ENCODE results near the gene ERBB4.
"Not testable (repeated sequence)": the region's sequence is repeated elsewhere in the genome, so short reads cannot be mapped to it uniquely, and the experiment has no call there.

The ERBB4 gene

DNA sequence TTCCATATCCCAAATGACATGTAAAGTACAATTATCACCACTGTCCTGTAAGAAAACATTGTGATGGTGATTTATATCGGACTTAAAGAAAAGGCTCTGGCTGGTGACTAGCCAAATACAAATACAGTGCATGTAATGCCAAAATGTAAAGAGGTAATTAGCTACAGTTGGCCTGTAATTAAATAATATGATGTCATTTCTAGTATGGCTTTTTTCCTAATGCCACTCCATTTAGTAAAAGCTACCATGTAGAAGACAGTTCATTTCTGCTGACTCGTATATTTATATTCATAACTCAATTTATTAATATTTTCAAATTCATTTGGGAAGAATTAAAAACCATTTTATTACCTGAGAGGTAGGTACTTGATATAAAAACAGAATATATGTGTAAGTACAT is 815.7 kb downstream of the ERBB4 start:
- no peak for DNase-seq (ENCODE audit: low read depth)

DNA sequence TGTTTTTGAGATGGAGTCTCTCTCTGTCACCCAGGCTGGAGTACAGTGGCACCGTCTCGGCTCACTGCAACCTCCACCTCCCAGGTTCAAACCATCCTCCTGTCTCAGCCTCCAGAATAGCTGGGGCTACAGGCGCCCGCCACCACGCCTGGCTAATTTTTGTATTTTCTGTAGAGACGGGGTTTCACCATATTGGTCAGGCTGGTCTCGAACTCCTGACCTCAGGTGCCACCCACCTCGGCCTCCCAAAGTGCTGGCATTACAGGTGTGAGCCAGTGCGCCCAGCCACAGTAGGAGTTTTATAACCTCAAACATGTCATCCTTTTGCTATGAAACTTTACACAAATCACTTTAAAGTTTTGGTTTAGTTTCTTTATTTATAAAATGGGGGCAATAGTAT is 816.7 kb downstream of the ERBB4 start:
- not testable (repeated sequence) for DNase-seq (ENCODE audit: low read depth)

DNA sequence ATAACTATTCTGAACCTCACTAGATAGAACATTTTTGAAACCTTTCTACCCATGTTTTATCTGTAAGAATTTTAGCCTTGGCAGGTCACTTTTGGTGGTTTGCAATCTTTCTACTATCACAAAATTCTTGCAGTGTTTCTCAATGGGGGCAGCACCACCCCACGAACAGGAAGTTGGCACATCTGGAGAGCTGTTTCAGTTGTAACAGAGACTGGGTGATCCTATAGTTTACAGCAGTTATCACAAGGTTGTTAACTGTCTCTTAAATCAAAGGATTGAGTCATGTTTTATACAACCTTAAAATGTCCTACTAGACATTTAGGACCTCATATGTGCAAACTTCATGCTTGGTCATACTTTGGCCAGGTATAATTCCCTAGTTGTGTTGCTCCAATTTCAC is 829.2 kb downstream of the ERBB4 start:
- no peak for DNase-seq (ENCODE audit: low read depth)

DNA sequence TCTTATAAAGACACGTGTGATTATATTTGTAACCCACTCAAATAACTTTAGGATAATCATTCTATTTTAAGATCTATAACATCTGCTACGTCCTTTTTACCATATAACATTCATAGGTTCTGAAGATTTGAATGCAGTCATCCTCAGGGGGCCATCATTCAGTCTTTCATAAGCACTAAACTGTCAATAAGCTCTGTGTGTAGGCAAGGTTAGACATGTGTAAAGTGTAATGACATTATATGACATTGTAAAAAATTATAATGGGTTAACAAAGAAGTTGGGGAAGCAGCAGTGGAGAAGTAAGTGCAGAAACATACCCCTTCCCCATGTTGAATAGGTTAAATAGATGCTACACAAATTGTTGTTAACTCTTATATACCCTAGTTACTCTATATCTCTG is 845.9 kb downstream of the ERBB4 start:
- no peak for DNase-seq (ENCODE audit: low read depth)

DNA sequence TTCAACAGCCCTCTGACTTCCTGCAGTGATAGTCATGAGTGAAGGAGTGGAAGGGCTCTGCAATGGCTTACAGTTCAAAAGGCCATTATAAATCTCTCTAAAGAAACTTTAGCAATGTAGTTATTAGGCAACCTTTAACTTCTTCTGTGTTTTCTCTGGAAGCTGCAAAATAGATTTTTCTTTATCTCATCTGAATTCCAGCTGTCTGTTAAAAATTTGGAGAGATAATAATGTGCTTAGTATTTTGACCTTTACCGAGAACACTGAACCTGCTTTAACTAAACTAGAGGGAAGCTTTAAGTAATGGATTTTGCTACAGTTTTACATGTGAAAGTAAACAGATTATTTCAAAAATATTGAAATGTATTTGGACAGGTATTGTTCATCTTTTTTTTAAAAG is 847.9 kb downstream of the ERBB4 start:
- DNase-seq (ENCODE audit: low read depth), result no peak

DNA sequence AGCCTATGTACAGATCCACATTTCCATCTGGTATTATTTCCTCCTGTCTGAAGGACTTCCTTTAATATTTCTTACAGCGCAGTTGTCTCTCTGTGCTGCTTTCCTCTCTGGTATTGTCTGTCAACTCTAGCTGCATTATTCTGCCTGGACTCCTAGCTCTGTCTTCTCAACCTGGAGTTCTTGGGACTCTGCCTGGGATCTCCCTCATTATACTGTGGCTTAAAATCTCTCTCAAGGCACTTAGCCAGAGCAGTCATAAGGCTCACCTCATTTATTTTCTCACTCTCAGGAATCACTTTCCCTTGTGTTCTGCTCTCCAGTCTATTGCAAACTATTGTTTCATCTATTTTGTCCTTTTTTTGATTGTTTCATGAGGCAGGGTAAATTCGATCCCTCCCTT is 850.4 kb downstream of the ERBB4 start:
- DNase-seq (ENCODE audit: low read depth), result no peak

DNA sequence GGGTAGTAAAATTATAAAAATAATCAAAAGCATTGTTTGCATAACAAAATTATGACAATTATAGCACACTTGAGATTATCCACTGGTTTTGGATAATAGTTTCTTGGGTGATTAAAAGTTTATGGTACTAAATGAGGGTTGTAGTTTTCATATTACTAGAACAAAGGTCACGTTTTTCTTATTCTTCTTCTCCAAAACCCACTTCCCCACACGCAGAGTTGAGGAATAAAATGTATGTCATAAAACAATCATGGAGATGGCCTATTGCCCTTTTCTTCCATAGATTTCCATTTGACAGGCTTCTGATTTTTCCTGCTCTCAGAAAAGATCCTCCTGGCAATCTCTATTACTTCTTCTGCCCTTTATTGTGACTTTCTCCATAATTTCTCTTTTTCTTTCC is 863.9 kb downstream of the ERBB4 start:
- DNase-seq (ENCODE audit: low read depth), result no peak

DNA sequence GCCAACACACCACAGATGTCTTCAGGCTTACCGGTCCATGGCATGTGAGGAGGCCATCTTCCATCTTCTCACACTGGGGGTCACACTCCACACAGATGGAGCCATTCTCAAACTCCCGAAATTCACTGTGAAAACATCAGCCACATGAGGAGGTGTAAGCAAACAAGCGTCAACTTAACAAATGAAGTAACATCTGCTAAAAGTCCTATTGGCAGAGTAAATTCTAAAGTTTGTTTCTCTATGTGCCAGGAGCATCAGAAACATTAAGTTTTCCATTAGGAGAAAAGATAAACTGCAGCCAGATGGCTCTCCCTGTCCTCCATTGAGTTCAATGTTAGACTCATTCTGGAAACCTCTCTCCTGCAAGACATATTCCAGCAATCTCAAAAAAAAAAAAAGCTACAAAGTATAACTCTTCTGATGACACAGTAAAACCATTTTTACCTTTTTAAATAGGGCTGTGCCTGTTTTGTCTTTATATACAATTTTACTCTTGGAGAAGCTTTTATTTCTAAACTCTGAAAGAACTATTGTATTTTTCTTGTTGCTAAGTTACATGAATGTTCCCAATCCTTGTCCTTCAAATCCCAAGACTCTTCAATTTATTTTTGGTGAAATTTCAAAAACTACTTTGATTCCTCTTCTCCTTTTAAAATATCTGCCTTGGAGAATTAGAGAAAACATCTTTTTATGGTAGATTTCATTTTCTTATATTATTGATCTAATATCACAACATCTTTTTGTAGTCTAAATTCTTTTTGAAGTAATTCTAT is 865.3 kb downstream of the ERBB4 start:
- no peak for DNase-seq (ENCODE audit: low read depth)

DNA sequence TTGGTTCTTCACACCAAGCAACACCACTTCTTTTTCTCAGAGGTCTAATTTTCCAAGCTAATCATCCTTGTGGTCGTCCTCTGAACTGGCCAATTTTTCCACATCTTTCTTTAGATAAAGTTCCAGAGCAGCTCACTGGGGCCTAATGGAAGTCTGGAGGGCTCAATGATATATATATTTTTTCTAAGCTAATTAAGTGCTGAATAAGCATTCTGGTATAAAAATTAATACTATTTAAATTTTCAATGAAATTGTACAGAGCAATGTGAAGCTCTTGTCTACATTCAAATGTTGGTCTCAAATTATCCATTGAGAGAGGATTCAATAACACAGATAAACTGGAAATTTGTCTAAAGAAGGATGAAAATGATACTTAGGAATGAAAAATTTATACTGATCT is 866.6 kb downstream of the ERBB4 start:
- DNase-seq (ENCODE audit: low read depth), result no peak

DNA sequence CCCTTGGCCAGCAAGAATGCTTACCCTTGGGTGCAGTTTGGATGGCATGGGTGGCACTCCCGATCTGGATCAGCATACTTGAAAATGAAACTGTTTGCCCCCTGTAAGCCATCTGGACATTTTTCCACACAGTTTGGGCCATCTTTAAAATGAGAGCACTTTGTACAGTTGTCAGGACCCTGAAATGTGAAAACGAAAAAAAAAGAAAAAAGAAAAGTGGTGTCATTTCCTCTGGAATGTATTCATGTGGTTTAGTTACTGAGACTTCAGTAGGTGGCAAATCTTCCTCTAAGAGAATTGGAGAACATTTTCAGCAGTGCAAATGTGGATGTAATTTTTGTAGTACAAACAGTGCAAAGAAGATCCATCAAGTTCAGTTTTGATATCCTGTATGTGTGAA is 873.3 kb downstream of the ERBB4 start:
- no peak for DNase-seq (ENCODE audit: low read depth)

DNA sequence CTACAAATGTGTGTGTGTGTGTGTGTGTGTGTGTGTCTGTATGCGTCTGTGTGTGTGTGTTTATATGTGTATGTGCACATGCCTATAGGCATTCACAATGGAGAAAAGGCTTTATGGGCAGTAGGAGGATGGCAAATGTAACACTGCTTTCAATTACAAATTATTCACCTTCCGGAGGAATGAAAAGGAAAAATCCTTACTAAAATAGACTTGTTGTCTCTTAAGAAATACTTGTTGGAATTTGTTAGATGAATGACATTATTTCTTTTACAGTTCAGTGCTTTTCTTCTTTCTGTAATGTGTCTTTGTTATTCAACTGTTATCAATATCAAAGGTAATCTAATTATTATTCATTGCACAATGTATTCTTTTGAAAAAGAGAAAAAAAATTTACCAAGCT is 874.3 kb downstream of the ERBB4 start:
- DNase-seq (ENCODE audit: low read depth), result no peak

DNA sequence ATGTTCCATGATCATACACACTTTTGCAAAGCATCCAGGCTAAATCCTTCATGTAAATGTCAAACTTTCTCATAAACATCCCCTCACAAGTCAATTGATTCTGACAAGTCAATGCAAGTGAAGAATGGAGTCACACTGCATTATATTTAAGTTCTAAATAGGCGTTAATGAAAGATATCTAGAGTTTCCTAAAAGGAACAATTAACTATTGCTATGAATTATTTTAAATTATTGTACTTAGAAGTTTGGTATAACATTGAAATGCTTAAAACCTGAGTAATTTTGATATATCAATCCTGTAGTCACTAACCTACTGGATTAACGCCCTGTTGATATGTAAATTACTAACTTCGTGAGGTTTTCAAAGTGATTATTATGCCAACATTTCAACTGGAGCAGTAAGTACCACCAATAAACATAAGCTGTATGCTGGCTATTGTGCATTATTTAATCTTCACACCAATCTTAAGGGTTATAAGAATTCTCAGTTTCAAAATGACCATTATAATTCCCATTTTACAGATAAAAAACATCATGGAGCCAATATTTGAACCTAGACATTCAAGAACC is 884.3 kb downstream of the ERBB4 start:
- DNase-seq (ENCODE audit: low read depth), result no peak

DNA sequence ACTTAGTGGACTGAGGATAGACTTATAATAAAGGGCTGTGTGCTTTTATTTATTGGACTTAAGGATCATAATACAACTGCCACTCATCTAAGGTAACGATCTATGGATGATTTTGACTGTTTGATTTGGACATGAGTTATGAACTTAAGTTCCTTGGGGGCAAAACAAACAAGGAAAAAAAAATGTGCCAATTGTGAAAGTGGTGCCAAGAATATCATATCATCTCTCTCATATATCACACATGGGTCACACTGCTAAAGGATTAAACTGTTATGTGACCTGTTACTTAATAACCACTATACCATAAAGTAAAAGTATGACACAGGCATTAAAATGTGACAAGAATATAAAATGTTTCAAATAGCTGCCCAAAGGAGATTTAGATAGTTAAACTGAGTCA is 886.3 kb downstream of the ERBB4 start:
- DNase-seq (ENCODE audit: low read depth), result no peak

DNA sequence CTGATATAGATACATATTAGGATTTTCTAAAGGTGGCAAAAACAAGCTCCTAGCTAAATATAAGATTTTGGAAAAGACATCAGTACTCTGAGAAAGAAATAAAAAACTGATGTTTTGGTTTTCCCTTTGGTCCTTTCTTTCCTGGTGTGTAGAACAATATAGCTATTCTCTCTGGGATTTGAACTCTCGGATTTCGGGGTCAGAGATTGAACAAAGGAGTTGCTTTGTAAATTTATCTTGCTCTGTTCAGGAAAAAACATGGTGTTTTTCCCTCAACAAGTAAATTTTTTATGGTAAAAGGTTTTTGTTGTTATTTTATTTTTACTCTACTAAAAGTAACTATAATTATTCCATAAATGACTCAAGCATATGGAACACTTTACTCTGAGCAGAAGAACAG is 889.3 kb downstream of the ERBB4 start:
- DNase-seq (ENCODE audit: low read depth), result no peak

DNA sequence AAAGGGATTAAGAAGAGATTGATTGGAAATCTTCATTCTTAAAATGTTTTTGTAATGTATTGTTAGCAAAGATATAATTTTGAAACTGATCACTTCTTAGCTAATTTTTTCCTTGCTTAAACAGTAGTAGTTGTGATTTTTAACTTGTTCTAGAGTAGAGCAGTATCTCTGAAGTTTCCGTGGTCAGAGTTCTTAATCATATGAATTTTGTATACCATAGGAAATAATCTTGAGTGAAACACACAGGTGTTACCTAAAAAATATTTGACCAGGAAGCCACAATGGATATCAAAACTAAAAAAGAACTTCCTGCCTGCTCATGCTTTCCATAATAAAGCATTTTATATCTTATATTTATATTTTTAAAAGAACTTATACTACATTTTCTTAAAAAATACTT is 907.1 kb downstream of the ERBB4 start:
- no peak for DNase-seq (ENCODE audit: low read depth)

DNA sequence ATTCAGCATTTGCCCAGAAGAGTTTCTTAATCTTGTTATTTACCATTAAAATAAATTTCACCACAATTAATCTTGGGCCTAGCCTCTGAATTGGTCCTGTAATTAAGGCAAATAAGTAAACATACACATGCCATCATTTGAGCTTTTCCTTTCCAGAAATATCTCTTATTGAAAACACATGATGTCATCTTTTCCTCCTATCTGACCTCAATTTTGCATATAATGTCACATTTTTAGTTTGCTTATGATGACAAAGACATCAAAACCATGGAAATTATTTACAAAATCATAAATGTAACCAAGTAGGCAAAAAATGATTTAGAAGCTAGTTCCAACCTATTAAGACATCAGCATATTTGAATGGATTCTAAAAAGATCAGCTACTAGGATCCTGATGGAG is 915.5 kb downstream of the ERBB4 start:
- no peak for DNase-seq (ENCODE audit: low read depth)

DNA sequence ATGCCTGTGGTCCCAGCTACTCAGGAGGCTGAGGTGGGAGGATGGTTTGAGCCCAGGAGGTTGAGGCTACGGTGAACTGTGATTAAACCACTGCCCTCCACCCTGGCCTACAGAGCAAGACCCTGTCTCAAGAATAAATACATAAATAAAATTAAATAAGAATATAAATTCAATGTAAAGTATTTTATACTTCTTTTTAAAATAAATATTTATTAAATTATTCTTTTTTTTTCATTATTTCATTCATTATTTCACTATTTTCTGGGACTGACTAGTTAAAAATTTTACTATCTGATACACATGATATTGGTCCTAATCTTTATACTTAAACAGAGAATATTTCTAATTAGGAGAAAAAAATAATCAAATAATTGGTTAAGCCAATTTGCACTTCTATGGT is 917.6 kb downstream of the ERBB4 start:
- no peak for DNase-seq (ENCODE audit: low read depth)

DNA sequence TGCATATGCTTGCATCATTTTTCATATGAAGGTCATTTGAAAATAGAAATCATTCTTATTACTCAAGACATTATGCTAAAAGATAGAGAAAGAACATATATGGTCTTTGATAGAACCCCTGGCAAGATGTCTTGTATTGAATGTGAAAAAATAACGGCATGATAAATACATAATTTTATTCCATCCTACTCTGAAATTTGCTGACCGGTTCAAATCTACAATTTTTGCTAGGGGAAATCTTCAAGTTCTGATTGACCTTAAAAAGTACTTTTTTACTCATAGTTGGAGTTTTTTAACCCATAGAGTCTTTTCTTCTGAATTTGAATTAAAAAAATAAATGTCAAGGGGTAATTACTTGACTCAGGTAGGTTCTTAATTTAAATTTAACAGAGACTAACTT is 920.8 kb downstream of the ERBB4 start:
- DNase-seq (ENCODE audit: low read depth), result no peak

DNA sequence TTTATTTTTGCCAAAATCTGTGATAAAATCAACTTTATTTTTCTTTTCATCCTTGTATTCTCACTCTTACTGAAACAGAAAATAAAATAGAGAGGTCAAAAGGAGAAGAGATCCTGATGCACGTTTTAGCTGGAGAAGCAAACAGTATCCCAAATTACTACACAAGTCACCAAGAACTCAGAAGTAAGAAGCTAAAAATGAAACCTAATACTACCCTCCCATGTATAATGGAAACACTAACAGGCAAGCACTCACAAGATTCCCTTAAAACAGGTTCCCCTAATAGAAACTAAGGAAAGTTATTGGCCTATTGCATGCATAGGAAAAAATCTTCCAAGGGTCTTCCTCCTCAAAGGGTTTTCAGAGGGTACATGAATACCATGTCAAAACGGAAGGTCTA is 927.0 kb downstream of the ERBB4 start:
- DNase-seq (ENCODE audit: low read depth), result no peak

DNA sequence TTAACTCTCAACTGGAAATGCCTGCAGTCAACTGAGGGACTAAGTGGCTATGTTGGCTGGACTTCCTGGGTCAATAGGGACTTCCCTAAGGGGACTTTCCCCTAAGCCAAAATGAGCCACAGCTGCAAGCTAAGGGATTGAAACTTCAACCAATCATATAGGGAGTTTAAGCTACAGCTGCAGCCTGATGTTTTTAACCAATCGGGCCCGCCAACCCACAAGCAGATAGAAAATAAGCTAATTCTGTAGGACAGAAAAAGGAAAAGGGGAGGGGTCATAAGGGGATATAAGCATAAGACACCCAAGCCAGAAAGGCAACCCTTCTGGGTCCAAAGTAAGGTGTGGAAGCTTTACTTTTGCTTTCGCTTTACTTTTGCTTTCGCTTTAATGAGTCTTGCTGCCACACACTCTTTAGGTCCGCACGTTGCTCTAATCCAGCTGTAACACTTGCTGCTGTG is 927.5 kb downstream of the ERBB4 start:
- DNase-seq (ENCODE audit: low read depth), result no peak

DNA sequence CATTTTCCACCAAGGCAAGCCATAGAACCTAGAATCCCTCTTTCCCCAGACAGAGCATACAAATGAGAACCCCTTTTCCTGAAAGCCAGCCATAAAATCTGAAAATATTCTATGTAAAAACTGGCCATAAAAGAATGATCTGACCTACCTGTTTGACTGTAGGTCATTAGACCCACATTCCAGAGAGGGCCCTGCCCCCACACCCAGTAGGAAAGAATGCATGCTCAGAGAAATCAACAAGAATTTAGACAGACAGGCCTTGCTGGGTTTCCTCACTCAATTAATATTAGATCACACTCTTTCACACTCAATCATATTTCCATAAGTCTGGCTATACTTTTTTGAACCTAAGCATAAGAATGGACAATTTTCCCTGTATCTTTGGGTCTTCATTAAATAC is 929.5 kb downstream of the ERBB4 start:
- DNase-seq (ENCODE audit: low read depth), result no peak

DNA sequence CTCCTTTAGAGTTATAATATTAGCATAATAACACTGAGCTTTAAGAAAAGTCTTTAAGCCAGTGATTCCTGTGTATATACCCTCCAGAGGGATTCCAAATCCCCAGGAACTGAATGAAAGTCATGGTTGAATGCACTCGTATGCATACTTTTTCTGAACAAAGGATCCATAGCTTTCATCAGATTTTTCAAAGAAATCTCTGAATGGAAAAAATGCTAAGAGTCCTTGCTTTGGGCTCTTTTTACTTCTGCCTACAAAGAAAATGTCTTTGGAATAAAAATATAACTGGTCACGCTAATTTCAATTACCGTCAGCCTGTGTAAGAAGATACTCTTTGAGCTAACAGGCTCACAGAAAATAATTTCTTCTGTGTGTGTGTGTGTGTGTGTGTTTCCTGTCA is 939.5 kb downstream of the ERBB4 start:
- no peak for DNase-seq (ENCODE audit: low read depth)

DNA sequence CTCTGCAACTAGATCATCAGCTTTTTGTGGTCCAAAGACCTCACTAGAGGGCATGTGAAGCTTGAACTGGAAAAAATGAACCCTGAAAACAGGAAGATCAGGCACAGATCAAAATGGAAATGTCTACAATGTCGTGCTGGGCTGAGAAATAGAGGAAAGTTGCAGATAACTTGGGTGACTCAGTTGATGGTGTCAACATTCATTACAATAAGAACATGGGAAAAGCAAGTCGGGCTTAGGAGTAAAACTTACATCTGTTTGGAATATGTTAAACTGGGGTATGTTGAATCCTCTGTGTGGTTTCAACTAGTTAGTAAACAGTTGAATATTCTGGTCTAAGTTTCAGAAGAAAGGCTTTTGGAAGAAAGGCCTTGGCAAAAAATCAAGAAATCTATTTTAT is 940.4 kb downstream of the ERBB4 start:
- no peak for DNase-seq (ENCODE audit: low read depth)

DNA sequence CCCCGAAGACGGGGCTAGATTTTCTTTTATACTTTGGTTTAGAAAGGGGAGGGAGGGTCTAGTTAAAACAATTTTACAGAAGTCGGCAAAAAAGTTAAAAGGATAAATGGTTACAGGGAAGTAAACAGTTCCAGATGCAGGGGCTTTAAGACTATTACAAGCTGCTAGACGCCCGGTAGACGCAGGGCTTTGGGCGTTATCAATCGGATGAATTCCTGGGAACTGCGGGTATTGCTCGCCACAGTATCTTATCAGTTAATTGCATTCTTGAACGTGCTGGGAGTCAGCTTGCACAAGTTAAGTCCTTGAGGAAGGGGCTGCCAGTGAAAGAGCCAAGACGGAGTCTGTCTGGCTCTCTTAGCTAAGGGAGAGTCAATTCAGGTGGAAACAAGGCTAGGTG is 946.6 kb downstream of the ERBB4 start:
- not testable (repeated sequence) for DNase-seq (ENCODE audit: low read depth)
